Esophagus mucosa (tissue), 1 donor: ENCODE measurements around the gene CDKN2AIPNL. TPM values are rescaled to one million over a fixed set of nuclear protein-coding genes. Genes with fewer than 3 reads are reported as not detected.
"Not testable (repeated sequence)": the region's sequence is repeated elsewhere in the genome, so short reads cannot be mapped to it uniquely, and the experiment has no call there.

ENCODE experiments used
- ATAC-seq: fragments of 200-7000 bp; cut with Tn5 transposase; one replicate; pipeline ENCODE4 v1.9.1; 2020
- total RNA-seq: library from RNA; stranded (reverse); gene quantifications from one replicate; pipeline ENCODE4 v1.2.4, GENCODE V29; 2023
- donor health status: DM: yes; HTN: yes; CAD: no.

CDKN2AIPNL gene
- total RNA-seq, 1 donor from 2014 or later = 19.4 TPM

GRCh38 chr5:134437847-134438581, 26.3 kb upstream of the CDKN2AIPNL start:
- ATAC-seq = no peak

GRCh38 chr5:134437340-134437846, 25.7 kb upstream of the CDKN2AIPNL start:
- ATAC-seq = no peak

GRCh38 chr5:134436523-134437339, 25.1 kb upstream of the CDKN2AIPNL start:
- ATAC-seq = peak; percentile 77

GRCh38 chr5:134435560-134435959, 23.9 kb upstream of the CDKN2AIPNL start:
- peak; percentile 82 for ATAC-seq

- ATAC-seq = no peak
Observed at GRCh38 chr5:134432677-134433359, 21.1 kb upstream of the CDKN2AIPNL start.

GRCh38 chr5:134432174-134432573, 20.5 kb upstream of the CDKN2AIPNL start:
- no peak for ATAC-seq

GRCh38 chr5:134430001-134430569, 18.4 kb upstream of the CDKN2AIPNL start:
- ATAC-seq = no peak

GRCh38 chr5:134427540-134428041, 15.9 kb upstream of the CDKN2AIPNL start:
- ATAC-seq = no peak

GRCh38 chr5:134426361-134426760, 14.7 kb upstream of the CDKN2AIPNL start:
- no peak for ATAC-seq

GRCh38 chr5:134423376-134423775, 11.7 kb upstream of the CDKN2AIPNL start:
- no peak for ATAC-seq

- ATAC-seq = no peak
Observed at GRCh38 chr5:134422791-134423365, 11.2 kb upstream of the CDKN2AIPNL start.

- ATAC-seq = not testable (repeated sequence)
Observed at GRCh38 chr5:134421038-134421437, 9.4 kb upstream of the CDKN2AIPNL start.

- no peak for ATAC-seq
Observed at GRCh38 chr5:134420343-134420742, 8.7 kb upstream of the CDKN2AIPNL start.

- ATAC-seq = no peak
Observed at GRCh38 chr5:134418958-134419357, 7.3 kb upstream of the CDKN2AIPNL start.

- no peak for ATAC-seq
Observed at GRCh38 chr5:134417707-134418106, 6.0 kb upstream of the CDKN2AIPNL start.

- no peak for ATAC-seq
Observed at GRCh38 chr5:134413046-134413445, 1.4 kb upstream of the CDKN2AIPNL start.

- ATAC-seq = no peak
Observed at GRCh38 chr5:134411228-134411545, 494 bp downstream of the CDKN2AIPNL start.

- ATAC-seq = no peak
Observed at GRCh38 chr5:134410822-134411221, 859 bp downstream of the CDKN2AIPNL start.

- no peak for ATAC-seq
Observed at GRCh38 chr5:134409321-134409720, 2.4 kb downstream of the CDKN2AIPNL start.

- no peak for ATAC-seq
Observed at GRCh38 chr5:134406390-134406789, 5.3 kb downstream of the CDKN2AIPNL start.

GRCh38 chr5:134403951-134404350, 7.7 kb downstream of the CDKN2AIPNL start:
- ATAC-seq = peak; percentile 84

GRCh38 chr5:134398609-134399155, 13.0 kb downstream of the CDKN2AIPNL start:
- no peak for ATAC-seq
